HUDEP-2 (cell line): ENCODE results near the gene SLC8A3.
A peak's percentile ranks its signal among the peaks of the same experiment; 100 is the strongest.
"Not testable (repeated sequence)": the region's sequence is repeated elsewhere in the genome, so short reads cannot be mapped to it uniquely, and the experiment has no call there.

Experiments used
- DNase-seq, 76 experiments: peaks; one replicate each; lab custom pipeline; 2025; ENCODE audit not compliant: unreplicated experiment in 76 of 76; lab: John Stamatoyannopoulos, UW

The SLC8A3 gene

GRCh38 chr14:70188659-70189455 lies at the start of gene SLC8A3:
Gene SLC8A3 (minus strand): TSS chr14:70188951. CDS start chr14:70168422, 20,529 bp downstream.
- DNase-seq: peak in 3 of 76 experiments; percentile 7 to 14 (median 12)

DNA sequence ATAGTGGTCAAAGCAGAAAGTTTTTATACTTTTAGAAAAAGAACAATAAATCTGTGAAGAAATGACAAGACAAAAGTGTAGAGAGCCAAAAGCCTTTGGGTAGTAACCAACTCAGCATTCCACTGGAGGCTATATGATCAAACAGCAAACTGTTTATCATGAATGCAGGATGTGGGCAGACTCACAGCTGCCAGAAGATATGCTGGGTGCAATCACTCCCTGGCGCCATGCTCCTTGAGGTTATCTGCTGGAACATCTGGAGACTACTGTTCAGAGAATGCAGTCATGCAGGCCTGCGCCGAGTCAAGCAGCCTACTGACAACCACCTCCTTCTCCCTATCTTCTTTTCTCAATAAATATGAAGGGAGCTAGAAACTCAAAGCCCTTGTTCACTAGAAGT lies 49.0 kb upstream of the SLC8A3 start:
- peak in 73 of 76 experiments; percentile 67 to 97 (median 89) for DNase-seq

DNA sequence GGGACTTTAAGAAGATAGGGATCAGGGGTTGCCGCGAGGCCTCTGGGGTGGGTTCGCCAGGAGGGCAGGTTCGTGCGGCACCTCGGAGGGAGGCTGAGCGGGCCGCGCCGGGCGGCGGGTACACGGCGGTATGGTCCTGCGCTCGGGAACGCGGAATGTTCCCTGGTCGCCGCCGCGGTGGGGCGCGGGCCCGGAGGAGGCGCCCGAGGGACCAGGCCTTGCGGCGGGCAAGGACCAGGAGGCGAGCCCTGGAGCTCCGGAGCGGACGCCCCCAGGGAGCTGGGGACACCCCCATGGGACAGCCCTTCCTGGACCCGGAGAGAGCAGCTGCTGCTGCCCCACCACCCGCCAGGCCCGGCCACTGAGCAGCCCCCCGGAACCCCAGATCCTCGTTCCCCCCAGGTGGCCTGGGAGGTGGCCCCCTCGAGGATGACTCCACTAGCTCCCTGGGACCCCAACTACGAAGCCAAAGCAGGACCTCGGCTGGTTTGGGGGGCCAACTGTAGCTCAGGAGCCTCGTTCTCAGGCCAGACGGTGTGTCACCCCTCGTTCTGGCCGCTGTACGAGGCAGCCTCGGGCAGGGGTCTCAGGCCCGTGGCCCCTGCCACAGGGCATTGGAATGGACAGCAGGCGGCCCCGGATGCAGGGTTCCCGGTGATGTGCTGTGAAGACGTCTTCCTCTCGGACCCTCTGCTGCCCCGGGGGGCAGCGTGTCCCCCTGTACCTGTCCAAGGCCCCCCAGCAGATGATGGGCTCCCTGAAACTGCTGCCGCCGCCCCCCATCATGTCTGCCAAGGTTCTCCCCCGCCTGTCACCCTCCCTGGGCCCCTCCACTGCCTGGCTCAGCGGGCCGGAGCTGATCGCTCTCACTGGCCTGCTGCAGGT lies 45.6 kb upstream of the SLC8A3 start:
- DNase-seq: no peak

DNA sequence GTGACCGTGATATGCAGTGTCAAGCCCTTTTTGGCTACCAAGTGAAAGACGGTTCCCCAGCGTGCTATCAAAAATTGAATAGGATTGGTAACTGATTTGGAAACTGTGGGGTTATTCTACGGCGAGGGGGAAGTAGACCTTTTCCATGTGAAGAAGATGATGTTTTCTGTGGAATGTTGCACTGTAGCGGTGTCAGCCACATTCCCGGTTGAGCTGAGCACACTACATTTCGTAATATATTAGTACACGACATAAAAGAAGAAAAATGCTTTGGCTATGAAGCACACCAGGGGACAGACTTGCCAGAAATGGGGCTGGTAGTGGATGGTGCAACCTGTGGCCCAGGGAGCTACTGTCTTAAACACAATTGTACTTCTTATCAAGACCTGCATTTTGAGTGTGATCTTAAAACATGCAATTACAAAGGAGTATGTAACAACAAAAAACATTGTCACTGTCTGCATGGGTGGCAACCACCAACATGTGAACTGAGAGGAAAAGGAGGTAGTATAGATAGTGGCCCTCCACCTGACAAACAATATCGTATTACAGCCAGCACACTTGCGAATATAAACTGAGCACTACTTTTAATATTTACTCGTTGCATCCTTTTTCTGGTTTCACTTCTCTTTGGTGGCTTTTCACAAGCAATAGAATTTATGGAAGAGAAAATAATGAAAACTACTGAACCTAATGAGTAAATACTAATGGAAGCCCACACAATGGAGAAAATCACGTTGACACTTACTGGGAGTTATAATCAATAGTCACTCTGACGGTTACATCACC lies 43.2 kb upstream of the SLC8A3 start:
- DNase-seq: not testable (repeated sequence)

DNA sequence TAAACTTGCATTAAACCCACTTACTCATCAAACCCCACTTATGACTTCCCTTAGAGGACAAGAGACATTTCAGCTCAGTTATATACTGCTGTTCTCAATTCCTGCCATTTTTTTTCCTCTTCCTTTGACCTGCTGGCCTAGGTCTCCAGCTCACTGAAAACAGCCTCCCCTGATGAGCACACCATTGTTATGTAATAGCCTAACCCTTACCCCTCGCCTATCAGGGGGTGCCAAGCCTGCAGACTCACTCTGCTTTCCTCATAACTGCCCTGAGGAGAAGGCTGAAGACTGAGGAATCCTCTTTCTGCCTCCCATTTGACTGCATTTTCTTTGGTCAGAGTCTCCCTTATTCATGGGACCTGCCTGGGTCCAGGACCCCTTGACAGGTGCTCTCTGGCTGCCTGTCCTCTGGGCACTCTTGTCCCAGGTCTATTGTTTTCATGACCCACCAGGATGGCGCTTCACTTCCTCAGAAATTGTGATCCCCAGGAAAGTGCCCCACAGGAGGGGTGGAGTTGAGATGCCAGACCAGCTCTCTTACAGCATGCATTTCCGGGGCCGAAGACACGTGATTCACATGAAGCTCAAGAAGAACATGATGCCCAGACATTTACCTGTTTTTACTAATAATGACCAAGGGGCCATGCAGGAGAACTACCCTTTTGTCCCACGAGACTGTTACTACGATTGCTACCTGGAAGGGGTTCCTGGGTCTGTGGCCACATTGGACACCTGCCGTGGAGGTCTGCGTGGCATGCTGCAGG lies 41.3 kb upstream of the SLC8A3 start:
- DNase-seq: not testable (repeated sequence)

- peak in 3 of 76 experiments; percentile 4 to 12 (median 6) for DNase-seq
Observed at GRCh38 chr14:70213721-70214282, 25.1 kb upstream of the SLC8A3 start.

DNA sequence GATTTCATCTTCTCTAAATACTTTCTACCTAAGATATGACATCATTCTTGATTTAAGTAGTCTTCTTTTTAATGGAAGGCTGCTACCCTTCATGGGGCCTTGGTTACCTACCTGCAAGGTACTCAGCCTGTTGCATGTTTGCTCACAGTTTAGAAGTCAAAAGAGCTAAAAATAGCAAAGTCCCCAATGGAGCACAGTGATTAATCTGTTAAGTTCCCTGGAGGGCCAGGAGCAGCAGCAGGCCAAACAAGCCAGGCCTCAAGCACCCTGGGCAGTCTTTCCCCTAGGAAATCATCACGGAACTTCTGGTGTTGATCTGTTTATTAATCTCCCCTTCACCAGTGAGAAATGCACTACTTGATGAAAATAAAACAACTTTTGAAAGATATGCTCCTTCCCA lies 24.0 kb upstream of the SLC8A3 start:
- no peak for DNase-seq

DNA sequence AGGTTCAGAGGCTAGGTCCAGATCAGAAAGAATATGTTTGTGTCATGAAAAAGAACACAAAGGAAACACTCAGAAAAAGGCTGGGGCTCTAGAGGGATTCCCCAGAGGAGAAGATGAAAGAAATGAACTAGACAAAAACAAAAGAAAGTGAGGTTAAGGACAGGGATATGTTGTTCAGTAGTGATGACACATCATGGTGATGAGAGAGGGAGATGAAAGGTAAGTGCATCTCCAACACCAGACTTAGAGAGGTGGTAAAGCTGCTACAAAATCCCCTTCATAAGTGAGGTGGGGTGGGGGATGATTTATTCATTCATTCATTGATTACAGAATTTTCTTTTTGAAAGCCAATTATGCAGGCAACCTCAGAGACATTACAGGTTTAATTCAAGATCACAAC lies 19.6 kb upstream of the SLC8A3 start:
- DNase-seq: no peak

DNA sequence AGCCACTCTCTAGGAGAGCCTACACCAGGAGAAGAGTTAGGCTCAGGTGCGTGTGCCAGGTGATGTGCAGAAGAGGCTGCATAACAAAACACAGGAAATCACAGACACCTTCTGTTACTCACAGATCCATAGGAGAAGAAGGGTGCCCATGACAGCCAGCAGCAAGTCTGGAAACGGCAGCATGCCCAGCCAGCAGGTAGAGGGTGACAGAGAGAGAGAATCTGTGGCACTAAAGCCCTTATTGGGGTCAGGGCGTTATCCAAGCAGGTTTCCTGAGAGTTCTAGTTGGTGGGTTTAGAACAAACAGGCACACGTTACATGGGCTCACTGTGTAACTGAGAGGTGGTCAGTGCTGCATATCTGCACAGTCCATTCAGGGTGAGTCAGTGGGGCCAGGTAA lies 14.9 kb upstream of the SLC8A3 start:
- no peak for DNase-seq

DNA sequence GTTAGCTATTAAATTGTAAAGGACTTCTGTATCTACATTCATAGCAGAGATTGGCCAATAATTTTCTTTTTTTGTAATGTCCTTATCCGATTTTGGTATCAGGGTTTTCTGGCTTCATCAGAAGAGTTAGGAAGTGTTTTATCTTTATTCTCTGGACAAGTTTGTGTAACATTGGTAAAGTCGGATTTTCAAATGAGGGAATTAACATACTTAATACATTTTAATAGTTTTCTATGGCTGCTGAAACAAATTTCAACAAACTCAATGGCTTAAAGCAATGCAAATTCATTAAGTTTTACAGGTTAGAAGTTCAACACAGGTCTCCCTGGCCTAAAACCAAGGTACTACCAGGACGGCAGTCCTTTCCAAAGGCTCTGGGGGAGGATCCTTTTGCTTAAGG lies 13.2 kb upstream of the SLC8A3 start:
- no peak for DNase-seq

GRCh38 chr14:70193396-70193795 lies 4.6 kb upstream of the SLC8A3 start:
- no peak for DNase-seq

- DNase-seq: peak in 4 of 76 experiments; percentile 1 to 14 (median 12)
Observed at GRCh38 chr14:70192915-70193314, 4.2 kb upstream of the SLC8A3 start.

DNA sequence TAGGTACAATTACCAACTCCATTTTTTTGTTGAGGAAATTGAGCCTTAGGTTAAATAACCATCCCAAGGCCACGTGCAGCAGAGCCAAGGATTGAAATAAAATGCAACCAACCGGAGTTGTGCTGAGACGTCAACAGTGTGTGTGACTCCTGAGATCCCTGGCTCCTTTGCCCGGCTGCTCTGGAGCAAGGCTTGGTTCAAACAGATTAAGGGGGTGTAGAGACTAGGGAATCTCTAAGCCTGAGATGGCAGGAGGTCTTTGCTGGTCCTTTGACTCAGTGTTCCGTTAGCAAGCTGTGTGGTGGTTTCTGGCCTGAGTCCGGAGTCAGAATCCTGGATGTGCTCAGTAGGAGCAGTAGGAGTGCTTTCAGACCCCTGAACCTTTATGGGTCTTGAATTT lies 1.4 kb upstream of the SLC8A3 start:
- DNase-seq: no peak

GRCh38 chr14:70189456-70190077 lies 816 bp upstream of the SLC8A3 start:
- no peak for DNase-seq

DNA sequence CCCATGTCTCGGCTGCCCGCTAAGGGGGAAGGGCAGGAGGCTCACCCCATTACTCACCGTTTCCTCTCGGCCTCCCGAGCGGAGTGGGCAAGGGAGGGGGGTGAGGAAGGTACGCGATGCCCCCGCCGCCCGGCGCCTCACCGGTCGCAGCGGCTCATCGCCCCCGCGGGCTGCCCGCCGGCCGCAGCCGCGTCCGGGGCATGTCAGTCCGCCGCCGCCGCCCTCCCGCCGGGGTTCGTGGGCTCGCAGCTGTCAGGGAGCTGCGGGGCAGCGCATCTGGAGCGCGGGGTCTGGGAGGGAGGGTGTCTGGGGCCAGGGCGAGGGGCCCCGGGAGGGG lies 461 bp downstream of the SLC8A3 start:
- DNase-seq: no peak

GRCh38 chr14:70186900-70187451 lies 1.8 kb downstream of the SLC8A3 start:
- DNase-seq: no peak

DNA sequence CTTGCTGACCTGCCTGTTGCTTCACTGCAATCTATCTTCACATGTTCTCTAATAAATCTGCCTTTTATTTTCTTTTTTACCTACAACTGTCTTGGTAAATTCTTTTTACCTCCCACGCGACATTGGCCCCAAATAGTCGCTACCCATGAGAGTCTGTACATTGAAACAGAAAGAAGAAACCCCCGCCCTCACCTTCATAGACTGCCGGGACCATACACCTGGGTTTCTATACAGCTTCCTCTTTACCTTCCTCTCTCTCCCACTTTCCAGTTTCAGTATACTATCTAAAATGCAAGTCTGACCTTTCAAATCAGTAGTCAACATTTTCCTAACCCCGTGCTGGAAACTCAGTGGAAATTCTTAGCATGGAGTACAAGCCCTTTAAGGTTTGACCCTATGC lies 4.8 kb downstream of the SLC8A3 start:
- no peak for DNase-seq

DNA sequence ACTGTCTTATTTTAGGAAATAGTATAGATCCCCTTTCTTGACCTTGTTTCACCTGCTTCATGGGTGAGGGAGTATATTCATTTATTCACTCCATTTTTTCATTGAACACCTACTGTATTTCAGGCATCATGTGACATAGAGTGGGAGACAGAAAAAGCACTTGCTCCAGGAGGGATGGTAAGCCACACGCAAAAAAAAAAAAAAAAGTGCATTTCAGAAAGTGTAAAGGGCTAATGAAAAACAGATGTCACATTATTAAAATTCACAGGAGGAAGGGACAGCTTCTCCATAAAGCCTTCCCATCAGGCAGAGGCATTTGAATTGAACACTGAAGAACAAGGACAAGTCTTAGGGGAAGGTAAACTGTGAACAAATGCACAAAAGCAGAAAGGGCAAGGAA lies 7.5 kb downstream of the SLC8A3 start:
- no peak for DNase-seq

DNA sequence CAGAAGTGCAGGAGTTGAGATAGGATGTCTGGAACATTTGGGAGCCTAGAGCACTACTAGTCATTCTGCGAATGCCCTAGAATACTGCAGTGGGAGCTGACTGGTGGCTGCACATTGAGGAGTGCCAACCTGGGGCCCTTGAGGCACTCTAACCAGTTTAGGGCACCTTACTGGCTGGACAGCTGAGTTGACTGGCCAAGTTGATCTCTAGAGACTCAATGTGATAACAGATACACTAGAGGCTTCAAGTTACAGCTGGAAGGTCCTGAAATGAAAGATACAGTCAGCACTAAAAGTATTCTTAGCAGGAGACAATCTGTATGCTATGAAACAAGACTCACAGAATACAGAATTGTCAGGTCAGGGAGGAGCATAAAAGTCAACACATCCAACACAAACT lies 8.0 kb downstream of the SLC8A3 start:
- no peak for DNase-seq
